Testis (tissue), 2 donors: ENCODE data around the gene CACNA2D3.

Source experiments
- POLR2A ChIP-seq: fragments of 450-650 bp; IDR thresholded peaks from one replicate; pipeline ENCODE4 v1.6.1; 2017; ENCODE audit warnings: antibody characterized with exemption, mild to moderate bottlenecking, moderate library complexity
- TF ChIP-seq, protein P1 (sequence below), 3 experiments: fragments of 450-650 bp in 2 of 3; fragments of 200-600 bp in 1 of 3; sonication (generic) in 1 of 3; IDR thresholded peaks; one replicate each; pipeline ENCODE4 v1.5.1; 2016 to 2019; ENCODE audit warnings: antibody characterized with exemption in 3 of 3, mild to moderate bottlenecking in 2 of 3, moderate library complexity in 1 of 3

DNA sequence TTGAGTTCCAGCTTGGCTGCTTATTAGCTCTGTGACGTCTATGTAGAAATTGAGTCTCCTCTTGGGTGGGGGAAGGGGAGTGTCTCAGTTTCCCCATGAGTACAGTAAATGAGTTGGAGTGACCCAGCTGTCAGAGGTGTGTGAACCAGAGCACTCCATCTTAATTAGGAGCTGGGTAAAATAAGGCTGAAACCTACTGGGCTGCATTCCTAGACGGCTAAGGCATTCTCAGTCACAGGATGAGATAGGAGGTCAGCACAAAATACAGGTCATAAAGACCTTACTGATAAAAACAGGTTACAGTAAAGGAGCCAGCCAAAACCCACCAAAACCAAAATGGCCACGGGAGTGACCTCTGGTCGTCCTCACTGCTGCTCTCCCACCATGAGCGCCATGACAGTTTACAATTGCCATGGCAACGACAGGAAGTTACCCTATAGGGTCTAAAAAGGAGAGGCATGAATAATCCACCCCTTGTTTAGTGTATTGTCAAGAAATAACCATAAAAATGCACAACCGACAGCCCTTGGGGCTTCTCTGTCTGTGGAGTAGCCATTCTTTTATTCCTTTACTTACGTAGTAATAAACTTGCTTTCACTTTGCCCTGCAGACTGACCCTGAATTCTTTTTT is 222.4 kb downstream of the CACNA2D3 start:
- TF ChIP-seq, protein P1, sequence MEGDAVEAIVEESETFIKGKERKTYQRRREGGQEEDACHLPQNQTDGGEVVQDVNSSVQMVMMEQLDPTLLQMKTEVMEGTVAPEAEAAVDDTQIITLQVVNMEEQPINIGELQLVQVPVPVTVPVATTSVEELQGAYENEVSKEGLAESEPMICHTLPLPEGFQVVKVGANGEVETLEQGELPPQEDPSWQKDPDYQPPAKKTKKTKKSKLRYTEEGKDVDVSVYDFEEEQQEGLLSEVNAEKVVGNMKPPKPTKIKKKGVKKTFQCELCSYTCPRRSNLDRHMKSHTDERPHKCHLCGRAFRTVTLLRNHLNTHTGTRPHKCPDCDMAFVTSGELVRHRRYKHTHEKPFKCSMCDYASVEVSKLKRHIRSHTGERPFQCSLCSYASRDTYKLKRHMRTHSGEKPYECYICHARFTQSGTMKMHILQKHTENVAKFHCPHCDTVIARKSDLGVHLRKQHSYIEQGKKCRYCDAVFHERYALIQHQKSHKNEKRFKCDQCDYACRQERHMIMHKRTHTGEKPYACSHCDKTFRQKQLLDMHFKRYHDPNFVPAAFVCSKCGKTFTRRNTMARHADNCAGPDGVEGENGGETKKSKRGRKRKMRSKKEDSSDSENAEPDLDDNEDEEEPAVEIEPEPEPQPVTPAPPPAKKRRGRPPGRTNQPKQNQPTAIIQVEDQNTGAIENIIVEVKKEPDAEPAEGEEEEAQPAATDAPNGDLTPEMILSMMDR (IDR thresholded peaks at IDR 0.05): no peak
- TF ChIP-seq POLR2A: no peak
